Measurements from ENCODE around the gene CCNJ. TPM values are rescaled to one million over a fixed set of nuclear protein-coding genes. Genes with fewer than 3 reads are reported as not detected.

Gene CCNJ
- total RNA-seq, 1 donor from 2014 or later = 2.4 TPM

DNA sequence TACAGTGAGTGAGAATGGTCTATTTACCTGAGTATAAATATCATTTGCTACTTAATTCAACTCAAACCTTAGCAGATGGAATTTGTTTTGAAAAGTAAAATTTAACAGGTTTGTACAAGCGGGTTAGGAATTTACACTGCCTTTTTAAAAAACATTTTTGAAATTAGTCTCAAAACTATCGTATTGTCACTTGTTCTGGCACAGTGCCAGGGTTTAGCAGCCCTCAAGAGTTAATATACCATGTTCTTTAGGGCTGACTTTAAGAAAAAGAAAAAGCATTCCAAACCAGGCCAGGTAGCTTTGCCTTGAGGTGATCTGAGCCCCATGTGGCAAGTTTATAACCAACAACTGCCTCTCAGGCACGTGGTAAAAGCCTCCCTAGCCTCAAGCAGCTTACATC is 17.8 kb downstream of the CCNJ start:
- Histone ChIP-seq H3K4me3 (no peak overlapping the region), H3K36me3 (peaks cover 39% of the 10 kb centered on the region), H3K27ac (replicated peaks) (no peak overlapping the region), H3K4me1 (no peaks in the 10 kb centered on the region), H3K9me3 (replicated peaks) (no peaks in the 10 kb centered on the region), H3K27me3 (ENCODE audit: low read depth) (no peaks in the 10 kb centered on the region)
- DNase-seq = no peak
- intact Hi-C loops (cut with micrococcal nuclease) = no loop called here
- TF ChIP-seq, protein P1, sequence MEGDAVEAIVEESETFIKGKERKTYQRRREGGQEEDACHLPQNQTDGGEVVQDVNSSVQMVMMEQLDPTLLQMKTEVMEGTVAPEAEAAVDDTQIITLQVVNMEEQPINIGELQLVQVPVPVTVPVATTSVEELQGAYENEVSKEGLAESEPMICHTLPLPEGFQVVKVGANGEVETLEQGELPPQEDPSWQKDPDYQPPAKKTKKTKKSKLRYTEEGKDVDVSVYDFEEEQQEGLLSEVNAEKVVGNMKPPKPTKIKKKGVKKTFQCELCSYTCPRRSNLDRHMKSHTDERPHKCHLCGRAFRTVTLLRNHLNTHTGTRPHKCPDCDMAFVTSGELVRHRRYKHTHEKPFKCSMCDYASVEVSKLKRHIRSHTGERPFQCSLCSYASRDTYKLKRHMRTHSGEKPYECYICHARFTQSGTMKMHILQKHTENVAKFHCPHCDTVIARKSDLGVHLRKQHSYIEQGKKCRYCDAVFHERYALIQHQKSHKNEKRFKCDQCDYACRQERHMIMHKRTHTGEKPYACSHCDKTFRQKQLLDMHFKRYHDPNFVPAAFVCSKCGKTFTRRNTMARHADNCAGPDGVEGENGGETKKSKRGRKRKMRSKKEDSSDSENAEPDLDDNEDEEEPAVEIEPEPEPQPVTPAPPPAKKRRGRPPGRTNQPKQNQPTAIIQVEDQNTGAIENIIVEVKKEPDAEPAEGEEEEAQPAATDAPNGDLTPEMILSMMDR (IDR thresholded peaks at IDR 0.05; ENCODE audit: borderline replicate concordance) = no peak

DNA sequence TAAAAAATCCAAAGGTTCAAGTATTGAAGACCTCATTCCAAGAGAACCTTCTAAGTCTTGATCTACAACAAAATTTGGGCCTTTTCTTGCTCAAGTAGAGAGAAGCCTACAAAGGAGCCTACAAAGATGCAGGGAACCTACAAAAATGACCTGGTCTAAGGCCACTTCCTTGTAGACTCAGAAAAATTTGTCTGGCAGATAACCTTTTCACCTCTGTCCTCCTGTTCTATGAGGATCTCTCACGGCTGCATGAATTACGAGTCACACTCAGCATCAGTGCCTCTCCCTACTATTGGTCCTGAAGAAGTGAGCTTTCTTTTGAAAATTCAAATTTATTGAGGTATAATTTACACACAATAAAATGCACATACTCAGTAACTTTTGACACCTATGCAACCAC is 29.3 kb downstream of the CCNJ start:
- Histone ChIP-seq H3K4me3 (no peak overlapping the region), H3K9me3 (replicated peaks) (no peaks in the 10 kb centered on the region), H3K4me1 (no peaks in the 10 kb centered on the region), H3K27ac (replicated peaks) (no peak overlapping the region), H3K27me3 (ENCODE audit: low read depth) (no peaks in the 10 kb centered on the region), H3K36me3 (no peaks in the 10 kb centered on the region)
- no peak for DNase-seq
- intact Hi-C loops (cut with micrococcal nuclease) = no loop called here
- TF ChIP-seq, protein P1 (IDR thresholded peaks at IDR 0.05; ENCODE audit: borderline replicate concordance) = no peak

DNA sequence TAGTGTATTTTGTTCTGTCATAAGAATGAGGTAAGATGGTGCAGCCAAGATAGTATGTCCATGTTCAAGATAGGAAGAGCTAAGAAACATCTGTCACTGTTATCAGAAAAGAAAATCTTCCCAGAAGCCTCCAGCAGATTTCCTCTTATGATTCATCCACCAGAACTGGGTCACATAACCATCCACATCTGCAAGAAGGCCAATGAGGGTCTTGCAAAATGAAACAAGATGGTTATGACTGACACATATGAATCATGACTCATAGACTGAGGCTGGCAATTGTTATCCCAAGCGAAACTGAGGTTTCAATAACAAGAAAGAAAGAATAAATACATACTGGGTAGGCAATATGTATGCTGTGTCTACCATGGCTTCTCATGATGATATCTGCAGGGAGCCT is 30.3 kb downstream of the CCNJ start:
- TF ChIP-seq, protein P1 (IDR thresholded peaks at IDR 0.05; ENCODE audit: borderline replicate concordance) = no peak
- H3K36me3 ChIP-seq = no peaks in the 10 kb centered on the region
- no peaks in the 10 kb centered on the region for H3K4me1 ChIP-seq
- intact Hi-C loops (cut with micrococcal nuclease) = no loop called here
- DNase-seq = no peak
- no peaks in the 10 kb centered on the region for H3K27me3 ChIP-seq (ENCODE audit: low read depth)
- no peak overlapping the region for H3K4me3 ChIP-seq
- no peak overlapping the region for H3K27ac ChIP-seq (replicated peaks)
- no peaks in the 10 kb centered on the region for H3K9me3 ChIP-seq (replicated peaks)

DNA sequence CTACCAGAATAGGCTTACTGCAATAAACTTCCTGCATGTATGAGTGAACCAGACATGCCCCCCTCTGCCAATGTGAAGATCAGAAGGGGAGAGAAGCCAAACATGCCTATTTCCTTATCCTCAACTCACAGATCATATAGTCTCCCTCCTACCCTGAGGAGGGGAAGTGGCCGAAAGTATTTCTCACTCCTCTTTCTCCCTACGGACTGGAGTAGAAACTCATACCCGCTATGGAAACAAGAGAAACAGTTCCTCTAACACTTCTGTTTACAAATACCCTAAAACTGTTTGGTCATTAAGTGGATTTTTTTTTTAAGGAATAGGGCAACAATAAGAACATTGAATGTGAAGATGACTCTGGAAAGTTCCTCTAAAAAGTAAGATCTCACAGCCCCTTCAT is 31.4 kb downstream of the CCNJ start:
- no peak for DNase-seq
- Histone ChIP-seq H3K9me3 (replicated peaks) (no peaks in the 10 kb centered on the region), H3K4me3 (no peak overlapping the region)

DNA sequence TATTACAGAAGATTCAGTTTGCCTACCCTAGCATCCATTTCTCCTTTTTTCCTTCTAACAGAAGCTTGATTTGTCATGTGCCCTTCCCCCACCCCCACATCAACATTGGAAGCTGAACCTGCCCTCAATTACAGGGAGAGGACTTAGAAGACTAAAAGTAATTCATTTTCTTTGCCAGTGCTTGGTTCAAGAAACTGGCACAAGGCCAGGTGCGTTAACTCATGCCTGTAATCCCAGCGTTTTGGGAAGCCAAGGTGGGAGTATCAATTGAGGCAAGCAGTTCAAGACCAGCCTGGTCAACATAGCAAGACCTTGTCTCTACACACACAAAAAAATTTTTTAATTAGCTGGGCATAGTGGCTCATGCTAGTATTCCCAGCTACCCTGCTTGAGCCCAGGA is 32.6 kb downstream of the CCNJ start:
- no peak overlapping the region for H3K4me3 ChIP-seq
- no peaks in the 10 kb centered on the region for H3K4me1 ChIP-seq
- H3K9me3 ChIP-seq (replicated peaks) = no peaks in the 10 kb centered on the region
- intact Hi-C loops (cut with micrococcal nuclease) = no loop called here
- H3K27ac ChIP-seq (replicated peaks) = no peak overlapping the region
- no peaks in the 10 kb centered on the region for H3K36me3 ChIP-seq
- no peak for DNase-seq
- TF ChIP-seq, protein P1 (IDR thresholded peaks at IDR 0.05; ENCODE audit: borderline replicate concordance) = no peak
- no peaks in the 10 kb centered on the region for H3K27me3 ChIP-seq (ENCODE audit: low read depth)

More for the DNA sequence above, 31.4 kb downstream of the CCNJ start:
- Histone ChIP-seq H3K27me3 (ENCODE audit: low read depth) (no peaks in the 10 kb centered on the region), H3K4me1 (no peaks in the 10 kb centered on the region), H3K36me3 (no peaks in the 10 kb centered on the region), H3K27ac (replicated peaks) (no peak overlapping the region)
- intact Hi-C loops (cut with micrococcal nuclease) = no loop called here
- TF ChIP-seq, protein P1 (IDR thresholded peaks at IDR 0.05; ENCODE audit: borderline replicate concordance) = no peak

DNA sequence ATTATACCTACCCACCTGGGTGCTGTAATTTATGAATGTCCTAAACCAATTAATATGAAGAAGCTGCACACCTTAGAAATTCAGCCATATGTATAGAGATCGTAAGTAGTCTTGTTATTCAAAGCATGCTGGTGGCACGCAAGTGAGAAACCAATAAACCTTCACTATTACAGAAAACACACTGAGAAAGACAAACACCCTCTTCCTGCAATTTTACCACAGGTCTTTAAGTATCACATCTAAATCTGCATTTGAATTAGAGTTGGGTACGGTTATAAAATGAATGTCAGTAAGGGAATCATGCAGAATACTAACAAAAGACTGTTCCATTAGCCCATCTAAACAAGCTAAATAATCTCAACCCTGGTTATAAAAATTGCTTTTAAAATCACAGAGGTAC is 33.8 kb downstream of the CCNJ start:
- no peaks in the 10 kb centered on the region for H3K27me3 ChIP-seq (ENCODE audit: low read depth)
- peaks cover 3% of the 10 kb centered on the region for H3K4me1 ChIP-seq
- no peak overlapping the region for H3K27ac ChIP-seq (replicated peaks)
- no peak overlapping the region for H3K4me3 ChIP-seq
- H3K9me3 ChIP-seq (replicated peaks) = no peaks in the 10 kb centered on the region
- TF ChIP-seq, protein P1 (IDR thresholded peaks at IDR 0.05; ENCODE audit: borderline replicate concordance) = no peak
- no peak for DNase-seq
- H3K36me3 ChIP-seq = no peaks in the 10 kb centered on the region
- intact Hi-C loops (cut with micrococcal nuclease) = no loop called here
